Aorta (tissue), 5 donors: Measurements from ENCODE around the gene TBKBP1. TPM values are rescaled to one million over a fixed set of nuclear protein-coding genes. Genes with fewer than 3 reads are reported as not detected.

Experiments
- ATAC-seq: fragments of 200-7000 bp; cut with Tn5 transposase; one replicate; pipeline ENCODE4 v1.9.1; 2022; ENCODE audit warnings: moderate library complexity; ENCODE audit not compliant: low FRiP score
- DNase-seq, 2 donors: peaks; one replicate each; pipeline ENCODE4 v3.0.0-alpha.2; 2020
- H3K27ac ChIP-seq, 2 donors: one replicate each; pipeline ENCODE4 v1.5.1; 2013; ENCODE audit warnings: low read length in 2 of 2, mild to moderate bottlenecking in 2 of 2, moderate library complexity in 2 of 2, control low read depth in 1 of 2, inconsistent platforms in 1 of 2, low read depth in 1 of 2
- H3K27me3 ChIP-seq, 2 donors: one replicate each; pipeline ENCODE4 v1.6.1; 2013; ENCODE audit warnings: control low read depth in 1 of 2, low read length in 1 of 2, mild to moderate bottlenecking in 1 of 2, moderate library complexity in 1 of 2; ENCODE audit not compliant: insufficient read depth in 2 of 2, control insufficient read depth in 1 of 2
- H3K36me3 ChIP-seq, 2 donors: one replicate each; pipeline ENCODE4 v1.6.1; 2013; ENCODE audit warnings: control low read depth in 1 of 2, low read length in 1 of 2, mild to moderate bottlenecking in 1 of 2; ENCODE audit not compliant: insufficient read depth in 2 of 2, control insufficient read depth in 1 of 2
- H3K4me1 ChIP-seq, 2 donors: one replicate each; pipeline ENCODE4 v1.6.1; 2013; ENCODE audit warnings: low read length in 2 of 2, control low read depth in 1 of 2, mild to moderate bottlenecking in 1 of 2, moderate library complexity in 1 of 2; ENCODE audit not compliant: insufficient read depth in 2 of 2, control insufficient read depth in 1 of 2
- H3K4me3 ChIP-seq, 2 donors: one replicate each; pipeline ENCODE4 v1.5.1; 2013; ENCODE audit warnings: low read length in 2 of 2, control low read depth in 1 of 2, mild to moderate bottlenecking in 1 of 2
- H3K9me3 ChIP-seq: one replicate; pipeline ENCODE4 v1.6.1; 2013; ENCODE audit warnings: mild to moderate bottlenecking, low read length; ENCODE audit not compliant: control insufficient read depth
- WGBS, 2 donors: extraction: QIAGEN DNeasy Blood & Tissue Kit; methylation state at CpG; one replicate each; pipeline ENCODE4 v1.1.7; 2013; 5-methylcytosine and 5-hydroxymethylcytosine counted together
- intact Hi-C, 2 donors: fragments of 100-400 bp; cut with DNase I; formaldehyde crosslinking; loops; one replicate each; pipeline versions ENCODE4 v1.14.2 to v1.15.0; 2022
- polyA plus RNA-seq, 2 donors: library from polyadenylated mRNA; stranded (reverse); fragments of 200-250 nt; gene quantifications; one replicate each; pipeline ENCODE4 v1.2.3, GENCODE V29; 2013
- total RNA-seq, 2 donors: library from RNA; stranded (reverse); fragmentation: NEBNext Ultra II Directional; extraction: Animal tissue kit (Norgen Biotek cat#: 25700); gene quantifications; one replicate each; pipeline ENCODE4 v1.2.1, GENCODE V29; 2021
- donor health status: healthy with polysubstance abuse.
- donor health status: Bipolar disorder and iron deficiency.
- donor health status: DM: no; HTN: no; CAD: no.
- donor health status: DM: no; HTN: no; CAD: no.
- donor health status: DM: yes; HTN: yes; CAD: no.

Gene TBKBP1
- total and polyA plus RNA-seq, 4 donors = 9.3 to 20.2 (median 14.7) TPM

DNA sequence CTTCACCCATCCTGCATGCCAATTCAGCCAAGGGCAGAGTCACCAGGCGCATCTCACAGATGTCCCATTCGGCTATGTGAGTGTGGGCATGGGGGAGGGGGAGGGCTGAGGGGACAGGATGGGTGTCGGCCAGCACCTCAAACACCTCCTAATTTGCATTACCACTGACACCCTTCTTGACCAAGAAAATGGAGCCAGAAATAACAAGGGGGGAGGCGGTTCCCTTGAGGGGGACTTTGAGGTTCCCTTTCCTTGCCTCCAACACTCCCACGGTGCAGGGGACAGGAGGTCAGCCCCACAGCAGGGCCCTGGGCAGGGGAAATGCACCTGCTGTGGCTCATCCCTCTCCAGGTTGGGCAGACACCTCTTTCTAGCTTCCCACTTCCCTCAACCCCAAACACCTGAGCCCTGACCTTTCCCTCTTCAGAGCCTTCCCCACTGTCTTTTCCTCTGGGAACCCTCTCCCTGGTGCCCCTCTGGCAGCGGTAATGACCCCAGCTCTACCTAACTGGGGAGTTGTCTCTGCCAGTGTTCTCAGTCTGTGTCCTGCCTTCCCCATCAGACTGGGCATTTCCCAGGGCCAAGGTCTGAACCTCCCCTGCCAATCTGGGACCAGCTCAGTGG is 20.9 kb downstream of the TBKBP1 start:
- DNase-seq (no peak), ATAC-seq (no peak)
- WGBS, 2 donors = 71% methylated on average over 6 of the region's 6 CpGs
- Histone ChIP-seq H3K9me3 (no peaks in the 10 kb centered on the region), H3K4me1 (no peaks in the 10 kb centered on the region), H3K27me3 (no peaks in the 10 kb centered on the region), H3K27ac (no peak overlapping the region), H3K4me3 (no peak overlapping the region), H3K36me3 (no peaks in the 10 kb centered on the region)
- intact Hi-C loops = no loop called here

DNA sequence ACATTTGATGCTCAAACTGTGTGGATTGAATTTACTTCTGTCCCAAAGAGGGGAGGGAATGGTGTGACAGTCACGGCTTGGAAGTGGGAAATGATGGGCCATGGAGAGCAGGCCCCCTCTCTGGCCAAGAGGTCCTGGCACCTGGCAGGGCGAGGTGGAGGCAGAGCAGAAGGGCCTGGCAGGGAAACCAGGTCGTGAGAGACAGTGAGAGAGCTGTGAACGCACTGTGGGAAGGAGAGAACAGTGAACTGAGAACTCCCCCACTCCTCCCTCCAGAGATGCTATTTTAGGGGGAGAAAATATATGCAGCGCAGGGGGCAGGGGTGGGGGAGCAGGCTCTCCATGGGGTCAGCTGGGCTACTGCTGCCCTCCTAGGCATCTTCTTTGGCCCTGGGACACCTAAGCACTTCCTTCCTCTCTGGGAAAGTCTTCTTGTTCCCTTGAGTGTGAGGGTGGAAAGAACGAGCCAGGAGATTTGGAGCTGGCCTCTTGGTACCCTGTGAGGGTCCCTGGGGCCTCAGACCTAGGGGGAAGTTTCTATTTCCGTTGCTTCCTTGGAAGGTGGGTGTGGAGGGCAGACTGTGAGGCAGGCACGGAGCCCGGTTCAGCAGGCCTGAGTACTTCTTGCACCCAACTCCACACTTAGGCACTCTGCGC is 21.8 kb downstream of the TBKBP1 start:
- no peak for ATAC-seq
- H3K4me1 ChIP-seq = no peaks in the 10 kb centered on the region
- H3K9me3 ChIP-seq = no peaks in the 10 kb centered on the region
- no peak for DNase-seq
- no peak overlapping the region for H3K27ac ChIP-seq
- no peak overlapping the region for H3K4me3 ChIP-seq
- no peaks in the 10 kb centered on the region for H3K36me3 ChIP-seq
- H3K27me3 ChIP-seq = no peaks in the 10 kb centered on the region
- 68 to 72% methylated on average over 10 of the region's 10 CpGs for WGBS, 2 donors
- intact Hi-C loops = no loop called here

DNA sequence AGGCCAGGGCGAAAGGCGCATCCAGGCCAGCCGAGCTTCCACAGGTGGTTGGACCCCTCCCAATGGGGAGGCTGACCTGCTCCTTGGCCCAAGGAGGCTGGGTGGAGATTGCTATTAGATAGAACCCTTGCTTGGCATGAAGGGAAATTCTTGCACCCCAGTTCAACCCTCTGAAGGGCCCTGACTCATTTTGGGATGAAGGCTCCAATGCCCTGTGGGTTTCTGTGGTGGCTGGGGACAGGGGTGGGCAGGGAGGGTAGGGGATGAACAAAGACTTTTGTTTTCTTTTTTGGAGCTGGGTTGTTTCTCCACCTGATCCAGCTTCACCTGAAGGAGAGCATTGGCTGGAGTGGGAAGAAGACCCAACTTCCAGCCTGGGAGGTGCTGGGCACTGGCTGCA is 22.4 kb downstream of the TBKBP1 start:
- Histone ChIP-seq H3K4me3 (no peak overlapping the region), H3K36me3 (no peaks in the 10 kb centered on the region), H3K27ac (no peak overlapping the region), H3K27me3 (no peaks in the 10 kb centered on the region), H3K9me3 (no peaks in the 10 kb centered on the region), H3K4me1 (no peaks in the 10 kb centered on the region)
- no peak for DNase-seq
- 86 to 87% methylated on average over 3 of the region's 3 CpGs for WGBS, 2 donors
- no peak for ATAC-seq
- intact Hi-C loops = no loop called here

DNA sequence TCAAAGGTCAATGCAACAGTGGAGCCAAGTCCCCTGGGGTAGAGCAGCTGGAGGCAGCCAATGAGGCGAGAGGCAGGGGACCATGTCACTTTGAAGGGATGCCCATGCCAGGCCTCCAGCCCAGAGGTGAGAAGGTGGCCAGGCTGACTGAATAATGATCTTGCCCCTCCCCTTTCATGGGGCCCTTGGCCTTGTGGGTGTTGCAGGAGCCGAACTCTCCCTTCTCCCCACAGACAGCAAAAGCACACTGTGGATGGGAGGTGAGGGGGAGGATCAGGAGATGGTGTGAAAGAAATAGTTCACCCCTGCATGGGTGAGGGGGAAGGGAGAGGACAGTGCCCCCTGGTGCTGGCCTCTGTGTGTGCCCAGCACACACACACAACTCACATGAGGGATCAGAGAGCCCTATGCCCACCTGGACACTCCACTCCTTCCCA is 23.3 kb downstream of the TBKBP1 start:
- H3K9me3 ChIP-seq = no peaks in the 10 kb centered on the region
- no peak for ATAC-seq
- DNase-seq = no peak
- 73 to 75% methylated on average over 2 of the region's 2 CpGs for WGBS, 2 donors
- no peak overlapping the region for H3K4me3 ChIP-seq
- no peak overlapping the region for H3K27ac ChIP-seq
- H3K36me3 ChIP-seq = no peaks in the 10 kb centered on the region
- no peaks in the 10 kb centered on the region for H3K4me1 ChIP-seq
- no peaks in the 10 kb centered on the region for H3K27me3 ChIP-seq
- intact Hi-C loops = no loop called here

DNA sequence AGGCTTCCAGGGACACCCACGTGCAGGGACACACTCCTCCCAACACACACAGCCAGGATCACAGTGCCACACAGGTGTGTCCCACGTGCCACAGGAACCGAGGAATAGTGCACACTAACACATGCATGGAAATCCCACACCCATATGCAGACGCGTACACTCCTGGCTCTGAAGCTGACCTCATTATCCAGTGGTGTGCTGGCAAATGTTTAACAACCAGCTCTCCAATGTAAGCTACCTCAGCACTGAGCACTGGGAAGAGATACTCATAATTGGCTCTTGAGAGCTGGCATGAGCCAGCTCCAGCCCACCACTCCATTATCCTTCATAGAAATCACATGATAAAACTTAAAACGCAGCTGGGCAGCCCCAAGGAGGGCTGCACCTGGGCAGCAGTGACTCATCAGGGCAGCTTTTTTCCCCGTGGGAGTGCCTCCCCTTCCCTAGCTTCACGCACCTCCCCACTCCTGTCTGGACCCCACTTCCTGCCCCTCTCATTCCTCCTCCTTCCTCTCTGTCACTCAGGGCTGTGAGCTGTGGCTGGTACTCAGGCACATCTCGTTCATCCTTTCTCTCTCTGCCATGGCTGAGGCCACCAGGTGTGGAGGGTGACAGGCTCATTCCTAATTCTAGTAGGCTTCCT is 24.1 kb downstream of the TBKBP1 start:
- intact Hi-C loops = no loop called here

DNA sequence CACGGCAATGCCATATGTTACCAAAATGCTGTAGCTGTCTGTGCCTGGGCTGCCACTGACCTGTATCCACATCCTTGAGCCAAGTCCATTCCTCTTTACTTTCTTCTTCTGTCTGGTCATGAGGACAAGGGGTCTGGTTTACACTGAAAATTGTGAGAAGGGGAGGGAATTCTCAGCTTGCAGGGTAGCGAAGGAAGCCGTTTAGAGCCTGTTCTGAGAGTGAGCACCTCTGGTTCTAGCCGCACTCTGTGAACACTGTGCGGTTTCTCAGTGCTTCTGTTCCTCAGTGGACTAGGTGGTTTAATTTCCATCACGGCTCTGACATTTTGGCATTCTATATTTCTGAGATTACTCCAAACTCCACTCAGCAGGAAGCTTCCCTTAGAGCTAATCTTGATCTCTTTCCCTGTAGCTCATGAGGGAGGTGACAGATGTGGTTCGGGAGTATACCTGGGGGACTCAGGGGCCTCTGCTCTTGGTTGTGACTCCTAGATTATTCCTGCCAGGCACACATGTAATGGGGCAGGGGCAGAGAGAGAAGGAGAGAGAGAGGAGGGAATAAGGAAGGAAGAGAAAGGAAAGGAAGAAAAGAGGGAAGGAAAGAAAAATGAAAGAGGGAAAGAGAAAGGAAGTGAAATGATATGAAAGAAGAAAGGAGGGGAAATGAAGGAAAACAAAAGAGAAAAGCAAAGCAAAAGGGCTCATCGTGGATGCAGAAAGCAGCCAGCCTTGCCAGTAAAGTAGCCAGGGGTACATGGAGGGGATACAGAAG is 24.9 kb downstream of the TBKBP1 start:
- no peaks in the 10 kb centered on the region for H3K9me3 ChIP-seq
- H3K27me3 ChIP-seq = no peaks in the 10 kb centered on the region
- DNase-seq (no peak), ATAC-seq (no peak)
- H3K4me1 ChIP-seq = no peaks in the 10 kb centered on the region
- H3K27ac ChIP-seq = no peak overlapping the region
- H3K36me3 ChIP-seq = no peaks in the 10 kb centered on the region
- WGBS, 2 donors = 46 to 49% methylated on average over 8 of the region's 8 CpGs
- H3K4me3 ChIP-seq = no peak overlapping the region
- intact Hi-C loops = no loop called here

More for the DNA sequence above, 24.1 kb downstream of the TBKBP1 start:
- H3K4me3 ChIP-seq = no peak overlapping the region
- WGBS, 2 donors = 37 to 39% methylated on average over 9 of the region's 9 CpGs
- no peaks in the 10 kb centered on the region for H3K9me3 ChIP-seq
- DNase-seq (no peak), ATAC-seq (no peak)
- no peaks in the 10 kb centered on the region for H3K4me1 ChIP-seq
- no peak overlapping the region for H3K27ac ChIP-seq
- no peaks in the 10 kb centered on the region for H3K36me3 ChIP-seq
- no peaks in the 10 kb centered on the region for H3K27me3 ChIP-seq

DNA sequence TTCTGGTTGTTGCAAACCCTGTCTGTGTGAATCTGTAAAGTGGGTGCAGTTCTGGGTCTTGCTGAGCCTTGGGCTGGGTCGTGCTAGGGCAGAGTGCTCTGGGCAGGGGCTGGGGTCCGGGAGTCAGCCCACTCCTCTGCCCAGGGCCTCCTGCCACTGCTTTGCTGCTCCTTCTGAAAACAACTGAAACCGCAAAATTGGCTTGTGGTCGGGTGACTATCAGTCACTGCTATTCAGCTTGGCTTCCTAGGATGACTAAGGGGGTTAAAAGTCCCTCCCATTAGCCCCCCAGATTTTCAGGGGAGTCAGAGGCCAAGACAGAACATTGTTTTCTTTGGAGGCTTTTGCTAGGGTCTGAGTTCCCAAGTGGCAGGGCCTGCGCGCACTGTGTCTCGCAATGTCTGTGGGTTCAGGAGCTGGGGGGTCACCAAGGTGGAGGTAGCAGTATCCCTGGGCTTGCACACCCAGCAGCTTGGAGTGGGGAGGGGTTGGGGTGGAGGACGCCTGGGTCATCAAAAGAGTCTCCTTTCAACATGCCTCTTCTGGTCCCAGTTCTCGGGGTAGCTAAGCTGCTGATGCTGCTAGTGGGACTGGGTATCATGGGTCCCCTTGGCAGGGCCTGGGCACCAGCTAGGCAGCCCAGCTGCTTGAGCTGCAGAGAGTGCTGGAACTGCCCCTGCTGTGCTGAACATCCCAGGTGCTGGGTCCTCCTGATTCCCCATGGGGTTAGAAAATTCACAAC is 25.6 kb downstream of the TBKBP1 start:
- 69 to 71% methylated on average over 9 of the region's 9 CpGs for WGBS, 2 donors
- Histone ChIP-seq H3K36me3 (no peaks in the 10 kb centered on the region), H3K4me3 (no peak overlapping the region), H3K4me1 (no peaks in the 10 kb centered on the region), H3K27ac (no peak overlapping the region), H3K9me3 (no peaks in the 10 kb centered on the region), H3K27me3 (no peaks in the 10 kb centered on the region)
- intact Hi-C loops = no loop called here
- no peak for DNase-seq
- no peak for ATAC-seq

DNA sequence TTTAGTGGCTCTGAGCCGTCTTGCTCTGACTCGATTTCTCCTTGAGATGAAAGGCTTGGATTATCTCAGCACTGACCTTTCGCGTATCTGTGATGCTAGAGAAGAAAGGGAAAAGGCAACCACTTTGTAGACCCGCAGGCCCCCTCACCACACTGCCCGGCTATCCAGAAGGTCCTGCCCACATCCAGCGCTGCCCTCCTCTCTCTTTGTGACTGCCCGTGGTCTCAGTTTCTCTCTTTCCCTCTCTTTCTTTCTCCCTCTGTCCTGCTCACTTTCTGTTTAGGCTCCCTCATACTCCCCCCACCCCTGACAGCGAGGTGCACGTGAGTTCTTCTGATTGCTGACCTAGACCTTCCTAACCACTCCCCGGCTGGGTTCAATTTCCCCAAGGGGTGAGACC is 26.2 kb downstream of the TBKBP1 start:
- intact Hi-C loops = no loop called here
- no peak for ATAC-seq
- H3K9me3 ChIP-seq = no peaks in the 10 kb centered on the region
- no peaks in the 10 kb centered on the region for H3K27me3 ChIP-seq
- no peak for DNase-seq
- H3K4me1 ChIP-seq = no peaks in the 10 kb centered on the region
- H3K27ac ChIP-seq = no peak overlapping the region
- 58 to 60% methylated on average over 11 of the region's 11 CpGs for whole genome bisulfite sequencing, 2 donors
- H3K36me3 ChIP-seq = no peaks in the 10 kb centered on the region
- H3K4me3 ChIP-seq = no peak overlapping the region
